NCI-H2227 treated with DMSO at 0.1 percent for 48 hours (cell line): ENCODE data around the gene TTLL9.

Experiments
- DNase-seq: peaks from one replicate; lab custom pipeline; 2025; lab: John Stamatoyannopoulos, UW

The TTLL9 gene

DNA sequence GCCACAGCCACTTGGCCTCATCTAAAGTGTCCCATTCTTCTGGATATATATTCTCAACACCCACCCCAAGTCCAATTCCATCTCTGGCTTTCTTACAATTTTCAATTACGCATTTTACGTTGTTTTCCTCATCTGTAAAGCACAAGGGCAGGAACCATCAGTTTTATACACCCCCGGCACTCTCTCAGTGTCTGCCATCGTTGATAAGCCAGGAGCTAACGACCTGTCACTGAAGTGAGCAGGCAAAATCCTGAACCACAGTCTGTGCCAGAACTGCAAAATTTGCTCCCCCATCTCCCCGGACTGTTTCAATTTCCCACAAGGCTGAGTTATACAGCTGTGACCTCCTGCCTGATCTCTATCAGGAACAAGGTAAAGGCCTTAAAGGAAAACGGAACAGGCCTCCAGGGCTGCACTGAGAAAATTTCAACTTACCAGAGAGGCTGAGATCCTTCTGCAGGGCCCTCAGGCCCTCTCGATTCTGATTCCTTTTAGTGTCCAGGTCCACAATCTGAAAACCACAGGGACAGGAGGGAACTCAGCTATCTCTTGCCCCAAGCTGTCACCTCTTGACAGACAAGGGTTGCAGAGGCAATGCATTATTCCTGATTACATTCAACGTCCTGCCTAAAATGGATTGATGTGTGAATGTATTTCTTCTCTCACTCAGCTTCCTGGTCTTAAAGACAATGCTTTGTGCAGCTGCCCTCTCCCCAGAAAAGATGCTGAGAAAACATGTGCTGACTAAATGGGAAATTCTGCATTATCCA is 79.6 kb downstream of the TTLL9 start:
- no peak for DNase-seq

DNA sequence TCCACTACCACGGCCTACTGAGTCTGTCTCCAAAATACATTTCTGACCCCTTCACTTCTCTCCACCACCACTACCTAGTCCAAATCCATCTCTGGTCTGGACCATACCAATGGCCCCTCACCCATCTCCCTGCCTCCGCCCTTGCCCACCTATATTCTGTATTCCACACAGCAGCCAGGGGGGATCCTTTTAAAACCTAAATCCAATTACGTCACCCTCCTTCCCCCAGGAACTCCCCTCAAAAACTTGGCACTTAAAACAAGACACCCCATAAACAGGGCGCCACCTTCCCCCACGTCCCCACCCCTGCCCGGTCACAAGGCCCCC is 80.7 kb downstream of the TTLL9 start:
- no peak for DNase-seq

DNA sequence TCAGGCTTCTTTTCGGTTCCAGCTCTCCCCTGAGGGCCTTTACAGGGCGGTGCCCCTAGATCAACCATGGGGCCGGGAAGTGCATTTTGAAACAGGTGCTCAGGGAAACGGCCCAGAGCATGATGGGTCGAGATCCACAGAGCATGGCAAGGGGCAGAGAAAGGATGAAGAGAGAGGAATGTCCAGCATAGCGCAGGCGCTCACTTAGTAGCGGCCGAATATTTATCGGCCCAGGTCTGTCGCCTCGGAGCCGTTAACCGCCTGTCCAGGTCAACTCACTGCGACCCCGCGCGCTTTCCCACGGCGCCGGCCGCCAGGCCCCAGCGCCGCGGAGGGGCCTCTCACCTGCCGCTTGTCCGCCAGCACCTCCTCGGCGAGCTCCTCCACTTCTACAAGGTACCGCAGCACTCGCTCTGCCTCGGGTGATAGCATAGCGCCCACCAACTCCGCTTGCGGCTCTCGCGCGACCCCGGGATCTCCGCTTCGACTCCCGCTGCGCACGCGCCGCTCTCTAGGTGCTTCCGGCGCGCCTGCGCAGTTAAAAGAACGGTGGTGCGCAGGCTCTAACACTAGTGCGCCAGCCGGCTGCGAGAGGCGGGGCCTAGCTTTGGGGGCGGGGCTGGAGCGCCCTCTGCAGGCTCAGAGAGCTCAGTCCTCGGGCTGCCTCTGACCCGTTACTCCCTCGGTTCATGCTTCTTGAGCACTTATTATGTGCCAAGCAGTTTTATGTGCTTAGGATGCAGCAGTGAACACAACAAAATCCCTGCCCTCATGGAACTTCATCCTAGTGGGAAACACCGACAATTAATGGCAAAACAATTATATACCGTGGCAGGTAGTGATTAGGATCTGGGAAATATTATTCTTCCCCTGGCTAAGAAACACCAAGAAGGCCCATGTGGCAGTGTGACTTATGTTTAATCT is 81.4 kb downstream of the TTLL9 start, which contains the start of gene PDRG1:
Gene PDRG1, minus strand, starts transcription at position 517 of the 924 bp plus-strand sequence. Its CDS starts 85 bp downstream, at position 432.
- peak; percentile 99 for DNase-seq

DNA sequence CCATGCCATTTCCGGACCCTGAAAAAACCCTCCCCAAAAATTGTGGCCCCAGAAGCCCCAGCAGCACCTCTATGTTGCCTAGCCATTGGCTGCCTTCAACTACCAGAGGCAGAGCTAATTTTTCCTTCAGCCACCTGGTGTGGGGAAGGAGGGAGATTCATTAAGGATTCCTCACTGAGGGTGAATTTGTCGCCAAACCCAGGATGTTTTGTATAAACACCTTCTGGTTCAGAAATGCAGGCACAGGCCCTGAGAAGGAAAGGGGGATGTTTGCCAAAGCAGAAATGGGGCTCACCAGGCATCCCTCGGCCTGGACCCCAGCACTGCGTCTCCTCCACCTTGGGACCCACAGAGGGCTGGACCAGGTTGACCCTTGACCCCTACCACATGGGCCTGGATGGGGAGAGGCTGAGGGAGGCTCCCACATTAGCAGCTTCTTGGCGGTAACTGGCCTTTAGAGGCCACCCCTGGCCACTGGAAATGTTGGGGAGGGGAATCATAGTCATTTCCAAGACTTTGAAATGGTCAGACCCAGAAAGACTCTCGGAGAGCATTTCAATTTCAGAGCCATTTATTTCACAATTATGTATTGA is 83.2 kb downstream of the TTLL9 start:
- no peak for DNase-seq

DNA sequence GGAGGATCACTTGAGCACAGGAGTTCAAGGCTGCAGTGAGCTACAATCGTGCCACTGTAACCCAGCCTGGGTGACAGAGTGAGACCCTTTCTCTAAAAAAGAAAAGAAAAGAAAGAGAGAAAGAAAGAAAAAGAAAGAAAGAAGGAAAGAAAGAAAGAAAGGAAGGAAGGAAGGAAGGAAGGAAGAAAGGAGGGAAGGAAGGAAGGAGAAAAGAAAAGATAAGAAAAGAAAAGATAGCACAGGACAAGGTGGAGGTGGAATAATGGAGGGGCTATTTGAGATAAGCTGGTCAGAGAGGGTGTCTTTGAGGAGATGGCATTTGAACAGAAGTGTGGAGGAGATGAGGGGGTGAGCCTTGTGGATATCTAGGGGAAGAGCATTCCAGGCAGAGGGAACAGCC is 84.1 kb downstream of the TTLL9 start:
- no peak for DNase-seq

DNA sequence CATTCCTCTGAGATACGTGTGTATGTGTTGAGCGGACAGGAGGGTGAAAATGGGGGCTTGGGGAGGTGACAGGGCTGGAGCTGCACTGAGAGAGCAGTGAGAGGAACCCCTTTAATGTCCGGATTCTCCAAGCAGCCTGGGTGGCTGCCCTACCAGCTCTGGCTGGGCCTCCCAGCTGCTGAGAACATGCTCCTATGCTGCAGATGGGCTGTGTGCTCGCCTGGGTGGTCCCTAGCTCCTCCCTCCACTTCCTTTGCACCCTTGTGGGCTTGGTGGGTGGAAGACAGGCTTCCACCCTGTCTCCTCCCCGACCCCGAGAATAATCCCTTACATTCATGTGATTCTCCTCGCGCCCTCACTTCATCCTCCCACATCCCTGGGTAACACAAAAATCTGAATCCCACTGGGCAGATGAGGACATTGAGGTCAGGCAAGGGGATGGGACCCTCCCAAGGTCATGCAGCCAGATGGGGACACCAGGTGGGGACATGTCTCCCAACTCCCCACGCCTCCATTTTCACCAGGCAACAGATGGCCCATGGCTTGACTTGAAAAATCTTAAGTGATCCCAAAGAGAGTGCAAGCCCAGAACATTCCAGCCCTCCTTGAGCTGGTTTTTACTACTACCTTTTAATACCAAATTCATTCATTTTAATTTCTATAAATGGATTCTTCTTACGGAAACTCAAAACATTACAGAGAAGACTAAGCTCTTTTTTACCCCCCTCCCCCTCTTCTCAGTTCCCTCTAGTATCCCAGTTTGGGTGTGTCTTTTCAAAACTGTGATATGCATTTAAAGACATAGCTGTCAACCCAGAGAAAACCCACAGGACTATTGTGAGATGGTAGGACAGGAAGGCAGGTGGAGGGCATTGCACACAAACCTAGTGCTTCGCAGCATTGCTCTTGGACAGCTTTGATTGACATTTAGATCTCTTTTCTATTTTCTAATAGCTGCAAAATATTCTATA is 86.4 kb downstream of the TTLL9 start:
- DNase-seq, result no peak

DNA sequence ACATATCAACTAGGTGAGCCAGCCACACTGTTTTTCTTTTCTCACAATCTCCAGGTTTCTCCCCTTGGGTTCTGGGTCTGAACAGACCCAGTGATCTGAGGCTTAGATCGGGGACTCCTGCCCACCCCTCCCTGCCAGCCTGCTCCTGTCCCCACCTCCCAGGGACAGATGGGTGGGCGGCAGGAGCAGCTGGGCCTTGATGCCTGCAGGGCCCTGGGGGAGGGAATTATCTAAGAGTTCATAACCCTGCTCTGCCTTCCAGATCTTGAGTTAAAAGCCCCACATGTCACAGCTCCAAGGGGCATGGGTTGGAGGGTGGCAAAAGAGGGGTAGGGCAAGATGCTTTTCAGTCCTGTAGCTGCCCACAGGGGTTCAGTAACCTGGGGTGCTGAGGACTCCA is 92.3 kb downstream of the TTLL9 start:
- DNase-seq, result no peak

DNA sequence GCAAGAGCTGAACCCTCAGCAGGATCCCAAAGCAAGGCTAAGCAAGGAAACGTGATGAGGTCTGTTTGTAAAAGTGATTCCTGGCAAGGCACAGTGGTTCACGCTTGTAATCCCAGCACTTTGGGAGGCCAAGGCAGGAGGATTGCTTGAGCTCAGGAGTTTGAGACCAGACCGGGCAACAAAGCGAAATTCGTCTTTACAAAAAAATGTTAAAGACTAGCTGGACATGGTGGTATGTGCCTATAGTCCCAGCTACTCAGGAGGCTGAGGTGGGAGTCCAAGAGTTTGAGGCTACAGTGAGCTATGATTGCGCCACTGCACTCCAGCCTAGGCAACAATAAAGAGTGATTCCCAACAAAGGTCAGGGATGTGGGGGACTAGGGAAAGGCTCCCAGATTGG is 93.5 kb downstream of the TTLL9 start:
- DNase-seq, result no peak

- peak; percentile 52 for DNase-seq
These were observed 96.7 kb downstream of the TTLL9 start for GRCh38 chr20:31966991-31967655.

DNA sequence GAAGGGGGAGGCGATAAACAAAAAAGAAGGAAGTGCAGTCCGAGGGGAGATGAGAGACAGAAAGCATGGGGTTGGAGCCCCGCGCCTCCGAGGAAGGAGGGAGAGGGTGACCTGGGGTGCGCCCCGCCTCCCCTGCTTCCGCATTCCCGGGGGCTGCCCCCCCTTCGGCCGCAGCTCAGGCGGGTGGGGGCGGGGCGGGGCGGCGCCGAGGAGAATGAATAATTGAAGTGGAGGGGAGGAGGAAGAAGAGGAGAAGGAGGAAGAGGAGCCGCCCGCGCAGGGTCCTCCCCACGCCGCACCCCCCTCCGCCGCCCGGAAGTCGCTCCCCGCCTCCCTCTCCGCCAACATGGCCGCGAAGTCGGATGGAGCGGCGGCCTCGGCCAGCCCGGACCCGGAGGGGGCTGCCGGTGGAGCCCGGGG is 97.4 kb downstream of the TTLL9 start, which contains the start of gene XKR7:
Gene XKR7, plus strand, starts transcription at position 322 of the 420 bp plus-strand sequence. Its CDS starts 25 bp downstream, at position 347.
- DNase-seq, result peak; percentile 54

DNA sequence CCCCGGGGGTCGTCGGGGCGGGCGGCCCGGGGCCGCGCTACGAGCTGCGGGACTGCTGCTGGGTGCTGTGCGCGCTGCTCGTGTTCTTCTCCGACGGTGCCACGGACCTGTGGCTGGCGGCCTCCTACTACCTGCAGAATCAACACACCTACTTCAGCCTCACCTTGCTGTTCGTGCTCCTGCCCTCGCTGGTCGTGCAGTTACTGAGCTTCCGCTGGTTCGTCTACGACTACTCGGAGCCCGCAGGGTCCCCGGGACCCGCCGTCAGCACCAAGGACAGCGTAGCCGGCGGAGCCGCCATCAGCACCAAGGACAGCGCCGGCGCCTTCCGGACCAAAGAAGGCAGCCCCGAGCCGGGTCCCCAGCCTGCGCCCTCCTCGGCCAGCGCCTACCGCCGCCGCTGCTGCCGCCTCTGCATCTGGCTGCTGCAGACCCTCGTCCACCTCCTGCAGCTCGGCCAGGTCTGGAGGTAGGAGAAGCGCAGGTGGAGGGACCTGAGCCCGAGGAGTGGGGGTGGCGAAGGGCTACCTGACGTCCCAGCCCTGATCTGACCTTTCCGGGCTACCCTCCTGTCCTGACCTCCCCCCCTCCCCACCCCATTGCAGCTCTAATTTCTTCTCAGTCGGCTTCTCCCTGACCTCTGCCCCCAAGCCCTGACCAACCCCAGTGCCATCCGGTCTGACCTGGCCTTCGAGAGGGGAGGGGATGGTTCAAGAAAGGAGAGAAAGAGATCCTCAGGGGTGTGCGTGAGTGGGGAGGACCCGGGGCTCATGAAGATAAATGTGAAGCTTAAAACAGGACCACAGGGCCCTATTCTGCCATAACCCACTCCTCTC is 98.1 kb downstream of the TTLL9 start:
- peak; percentile 17 for DNase-seq

GRCh38 chr20:31969991-31970390 is 99.6 kb downstream of the TTLL9 start:
- DNase-seq, result no peak

GRCh38 chr20:31972471-31973021 is 102.1 kb downstream of the TTLL9 start:
- DNase-seq, result no peak

DNA sequence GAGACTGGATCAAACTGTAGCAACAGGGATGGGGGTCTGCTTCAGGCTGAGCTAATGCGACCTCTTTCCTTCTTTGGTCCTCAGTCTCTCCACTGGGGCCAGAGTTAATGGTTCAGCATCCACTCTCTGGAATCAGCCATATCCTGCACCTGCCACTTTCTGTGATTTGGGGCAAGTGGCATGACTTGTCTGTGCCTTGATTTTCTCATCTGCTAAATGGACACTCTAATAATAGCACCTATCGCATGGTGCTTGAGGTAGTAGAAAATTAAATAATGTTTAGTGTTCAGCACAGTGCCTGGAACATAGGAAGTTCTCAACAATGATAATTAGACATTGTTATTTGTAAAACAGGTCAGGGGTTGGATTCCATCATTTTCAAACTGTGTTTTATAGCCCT is 103.9 kb downstream of the TTLL9 start:
- DNase-seq, result no peak

GRCh38 chr20:31974951-31975487 is 104.6 kb downstream of the TTLL9 start:
- DNase-seq, result peak; percentile 56

DNA sequence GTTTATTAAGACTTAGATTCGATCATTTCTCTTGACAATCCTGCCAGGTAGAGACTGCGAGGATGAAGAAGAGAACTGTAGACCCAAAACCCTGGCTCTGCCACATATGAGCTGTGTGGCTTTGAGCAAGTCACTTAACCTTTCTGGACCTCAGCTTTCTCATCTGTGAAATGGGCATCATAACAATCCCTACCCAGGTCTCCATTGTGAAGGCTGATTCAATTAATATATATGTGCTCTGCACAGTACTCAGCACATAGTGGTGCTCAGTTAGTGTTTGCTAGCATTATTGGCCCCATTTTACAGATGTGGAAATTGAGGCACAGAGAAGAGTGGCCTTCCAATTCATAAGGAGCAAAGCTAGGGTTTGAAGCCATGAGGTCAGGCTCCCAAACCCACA is 105.4 kb downstream of the TTLL9 start:
- DNase-seq, result no peak

- DNase-seq, result no peak
These were observed 106.6 kb downstream of the TTLL9 start for GRCh38 chr20:31977080-31977479.

DNA sequence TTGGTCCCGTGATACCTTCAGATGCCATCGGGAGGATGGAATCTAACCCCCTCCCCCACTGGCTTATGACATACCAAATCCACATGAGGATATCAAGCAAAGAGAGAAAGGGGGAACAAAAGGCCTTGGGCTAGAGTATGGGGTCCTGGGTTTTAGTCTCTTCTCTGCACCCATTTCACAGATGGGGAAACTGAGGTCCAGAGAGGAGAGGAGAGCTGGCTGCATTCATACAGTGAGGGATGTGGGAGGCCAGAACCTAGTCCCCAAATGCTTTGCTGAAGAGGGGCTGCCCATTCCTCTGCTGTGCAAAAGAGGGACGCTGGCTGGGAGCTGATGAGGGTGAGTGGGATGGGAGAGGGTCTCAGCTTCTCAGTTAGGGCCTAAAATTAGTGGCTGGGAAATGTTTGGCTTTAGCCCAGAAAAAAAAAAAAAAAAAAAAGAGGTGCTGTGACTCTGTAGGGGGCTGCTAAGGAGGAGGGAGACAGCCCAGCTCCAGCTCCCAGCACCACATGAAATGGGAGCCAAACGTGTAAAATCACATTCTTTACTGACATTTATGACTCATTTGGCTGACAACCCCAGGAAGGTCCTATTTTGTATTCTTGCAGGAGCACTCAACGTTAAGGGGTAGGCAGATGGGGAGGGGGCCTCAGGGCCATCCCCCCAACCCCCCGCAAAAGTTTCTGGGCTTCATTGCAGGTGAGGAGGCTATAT is 109.4 kb downstream of the TTLL9 start:
- DNase-seq, result no peak

DNA sequence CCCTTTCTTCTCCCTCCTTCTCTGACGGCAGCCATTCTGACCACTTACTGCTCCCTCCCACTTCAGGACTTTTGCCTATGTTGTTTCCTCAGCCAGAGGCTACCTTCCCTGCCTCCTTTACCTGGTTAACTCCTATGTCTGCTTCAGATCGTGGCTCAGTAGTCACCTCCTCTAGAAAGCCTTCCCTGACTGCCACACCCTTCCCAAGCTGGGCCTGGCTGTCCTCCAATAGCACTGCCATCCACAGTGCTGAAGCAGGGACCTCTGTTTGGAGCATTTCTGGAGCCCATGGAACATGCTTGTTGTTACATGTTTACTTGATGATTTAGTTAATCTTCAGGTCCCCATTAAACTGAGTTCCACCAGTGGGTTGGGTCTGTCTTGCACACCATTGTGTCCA is 111.3 kb downstream of the TTLL9 start:
- DNase-seq, result no peak
